Muscle layer of colon (tissue), 2 donors: Measurements from ENCODE around the gene ZBP1.

ENCODE experiments used
- H3K27ac ChIP-seq: one replicate; pipeline ENCODE4 v1.7.0; 2013; ENCODE audit warnings: low read depth, mild to moderate bottlenecking, low read length, moderate library complexity
- H3K27me3 ChIP-seq, 2 donors: one replicate each; pipeline ENCODE4 v1.7.0; 2013; ENCODE audit warnings: low read length in 2 of 2, mild to moderate bottlenecking in 2 of 2; ENCODE audit not compliant: insufficient read depth in 2 of 2, control insufficient read depth in 1 of 2
- H3K36me3 ChIP-seq: one replicate; pipeline ENCODE4 v1.7.0; 2013; ENCODE audit warnings: mild to moderate bottlenecking, low read length; ENCODE audit not compliant: insufficient read depth
- H3K4me1 ChIP-seq: one replicate; pipeline ENCODE4 v1.7.0; 2013; ENCODE audit warnings: mild to moderate bottlenecking, low read length; ENCODE audit not compliant: insufficient read depth
- H3K4me3 ChIP-seq, 2 donors: one replicate each; pipeline ENCODE4 v1.7.0; 2013; ENCODE audit warnings: low read length in 2 of 2, low read depth in 1 of 2, mild to moderate bottlenecking in 1 of 2, moderate library complexity in 1 of 2
- H3K9ac ChIP-seq: one replicate; pipeline ENCODE4 v1.7.0; 2013; ENCODE audit warnings: low read length
- H3K9me3 ChIP-seq: one replicate; pipeline ENCODE4 v1.7.0; 2013; ENCODE audit warnings: mild to moderate bottlenecking, low read length
- donor health status: abdominal sarcoma.
- donor health status: Adenocarcinoma of cecum.

ZBP1 gene

DNA sequence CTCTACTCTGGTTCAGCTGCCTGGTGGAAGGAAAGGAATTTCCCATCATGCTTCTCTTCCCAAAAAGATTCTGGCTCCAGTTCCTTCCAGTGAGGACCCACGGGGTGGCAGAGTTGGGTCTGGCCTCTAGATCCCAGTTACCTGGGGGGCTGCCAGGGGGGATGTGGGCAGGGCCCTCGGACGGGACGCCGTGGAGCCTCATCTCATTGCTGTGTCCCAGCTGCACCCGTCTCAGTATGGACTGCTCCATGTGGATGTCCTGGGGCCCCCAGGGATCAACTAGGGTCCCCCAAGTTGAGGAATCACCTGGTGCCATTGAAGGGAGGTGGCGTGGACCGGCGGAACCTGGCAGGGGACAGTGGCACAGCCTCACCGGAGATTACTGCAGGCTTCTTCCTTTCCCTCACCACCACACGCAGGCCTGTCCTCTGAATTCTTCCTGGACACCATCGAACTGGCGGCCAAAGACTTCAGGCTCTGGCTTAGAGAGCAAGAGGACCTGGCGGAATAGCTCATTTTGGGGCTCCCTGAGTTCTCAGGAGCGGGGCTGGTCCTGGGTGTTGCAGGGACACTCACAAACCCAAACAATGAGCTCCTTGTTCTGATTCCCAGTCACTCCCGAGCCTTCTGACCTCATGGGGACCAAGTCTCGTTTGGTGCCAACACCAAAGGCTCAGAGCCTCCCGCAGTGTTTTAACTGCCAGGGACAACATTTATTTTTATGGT, 8.5 kb downstream of the ZBP1 start:
- H3K27ac ChIP-seq: no peak overlapping the region
- no peak overlapping the region for H3K4me3 ChIP-seq
- no peaks in the 10 kb centered on the region for H3K27me3 ChIP-seq

DNA sequence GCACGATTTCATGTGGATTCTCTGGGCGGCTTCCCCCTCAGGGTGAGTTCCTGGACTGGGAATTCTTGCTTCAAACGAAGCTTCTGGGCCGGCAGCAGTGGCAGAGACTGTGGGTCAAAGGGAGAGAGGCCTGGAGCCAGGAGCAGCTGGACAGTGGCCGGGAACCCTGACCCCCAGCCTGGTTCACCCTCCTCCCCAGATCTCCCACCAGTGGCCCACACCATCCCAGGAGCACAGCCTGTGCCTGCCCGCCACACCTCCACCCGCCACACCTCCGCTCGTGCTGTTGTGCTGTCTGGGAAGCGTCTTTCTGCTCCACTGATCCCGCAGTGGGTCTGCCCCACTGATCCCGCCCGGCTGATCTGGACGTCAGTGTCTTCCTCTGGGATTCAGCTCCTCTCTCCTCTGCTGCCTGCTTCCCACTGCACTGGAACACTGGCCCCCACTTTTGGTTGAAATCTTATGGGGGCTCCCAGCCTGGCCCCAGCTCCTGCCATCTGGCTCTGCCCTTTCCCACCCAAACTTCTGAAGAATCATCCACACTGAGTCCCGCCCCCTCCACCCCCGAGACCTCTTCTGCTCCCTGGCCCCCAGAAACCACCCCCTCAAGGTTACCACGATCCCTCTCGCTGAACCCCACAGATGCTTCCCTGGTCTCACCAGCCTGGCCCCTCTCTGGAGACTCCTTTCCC, 9.8 kb downstream of the ZBP1 start:
- no peaks in the 10 kb centered on the region for H3K36me3 ChIP-seq
- no peak overlapping the region for H3K9ac ChIP-seq
- H3K4me3 ChIP-seq: no peak overlapping the region
- H3K27ac ChIP-seq: no peak overlapping the region
- H3K27me3 ChIP-seq: no peaks in the 10 kb centered on the region
- H3K4me1 ChIP-seq: no peaks in the 10 kb centered on the region
- no peaks in the 10 kb centered on the region for H3K9me3 ChIP-seq

More for the DNA sequence above, 8.5 kb downstream of the ZBP1 start:
- Histone ChIP-seq H3K9me3 (no peaks in the 10 kb centered on the region), H3K36me3 (no peaks in the 10 kb centered on the region), H3K4me1 (no peaks in the 10 kb centered on the region), H3K9ac (no peak overlapping the region)

DNA sequence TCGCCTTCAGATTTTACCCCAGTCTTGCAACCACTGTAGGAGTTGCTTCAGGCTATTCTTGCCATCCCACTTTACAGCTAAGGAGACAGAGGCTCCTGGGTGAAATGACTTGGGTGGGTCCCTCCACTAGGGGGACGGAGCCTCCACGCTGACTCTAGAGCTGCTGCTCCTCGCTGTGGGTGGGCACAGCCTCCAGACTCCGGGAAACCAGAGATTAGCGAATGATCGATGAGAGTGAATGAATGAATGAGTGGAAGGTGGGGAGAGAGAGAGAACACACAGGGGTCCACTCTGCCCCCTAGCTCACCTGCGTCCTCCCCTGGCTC, 10.4 kb downstream of the ZBP1 start:
- no peaks in the 10 kb centered on the region for H3K36me3 ChIP-seq
- no peaks in the 10 kb centered on the region for H3K4me1 ChIP-seq
- no peak overlapping the region for H3K27ac ChIP-seq
- H3K4me3 ChIP-seq: no peak overlapping the region
- H3K27me3 ChIP-seq: no peaks in the 10 kb centered on the region
- no peak overlapping the region for H3K9ac ChIP-seq
- H3K9me3 ChIP-seq: no peaks in the 10 kb centered on the region

DNA sequence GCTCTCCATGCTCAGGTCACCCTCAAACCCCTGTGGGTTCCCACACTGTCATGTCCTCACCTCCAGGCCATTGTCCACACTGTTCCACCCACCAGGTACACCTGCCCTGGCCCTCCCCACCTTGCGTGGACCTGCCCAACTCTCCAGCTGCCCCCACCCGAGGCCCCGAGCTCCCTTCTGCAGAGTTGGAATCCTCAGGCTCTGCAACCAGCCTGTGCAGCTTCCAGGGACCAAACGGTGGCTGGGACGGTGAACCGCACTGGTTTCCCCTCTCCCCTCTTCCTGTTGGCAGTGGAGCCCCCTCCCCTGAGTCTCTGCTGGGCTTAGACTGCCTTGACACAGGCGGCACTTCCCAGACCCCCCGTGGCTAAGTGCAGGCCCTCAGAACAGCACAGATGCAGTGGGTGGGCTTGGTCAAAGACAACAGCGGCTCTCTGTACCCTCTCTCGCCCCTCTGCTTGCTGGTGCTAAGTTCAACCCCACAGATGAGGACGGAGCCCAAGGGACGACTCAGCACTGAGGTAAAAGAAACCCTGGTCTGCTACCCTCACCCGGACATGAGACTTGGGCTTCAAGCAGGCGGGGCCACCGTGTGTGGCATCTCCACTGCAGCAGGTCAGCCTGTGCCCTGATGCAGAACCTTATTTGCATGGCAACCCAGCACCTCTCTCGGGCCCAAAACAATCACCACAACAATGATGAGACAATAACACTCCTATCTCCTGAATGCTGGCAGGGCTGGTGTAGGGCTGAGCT, 11.0 kb downstream of the ZBP1 start:
- Histone ChIP-seq H3K9ac (no peak overlapping the region), H3K27me3 (no peaks in the 10 kb centered on the region), H3K4me3 (no peak overlapping the region), H3K9me3 (no peaks in the 10 kb centered on the region), H3K36me3 (no peaks in the 10 kb centered on the region), H3K27ac (no peak overlapping the region), H3K4me1 (no peaks in the 10 kb centered on the region)

DNA sequence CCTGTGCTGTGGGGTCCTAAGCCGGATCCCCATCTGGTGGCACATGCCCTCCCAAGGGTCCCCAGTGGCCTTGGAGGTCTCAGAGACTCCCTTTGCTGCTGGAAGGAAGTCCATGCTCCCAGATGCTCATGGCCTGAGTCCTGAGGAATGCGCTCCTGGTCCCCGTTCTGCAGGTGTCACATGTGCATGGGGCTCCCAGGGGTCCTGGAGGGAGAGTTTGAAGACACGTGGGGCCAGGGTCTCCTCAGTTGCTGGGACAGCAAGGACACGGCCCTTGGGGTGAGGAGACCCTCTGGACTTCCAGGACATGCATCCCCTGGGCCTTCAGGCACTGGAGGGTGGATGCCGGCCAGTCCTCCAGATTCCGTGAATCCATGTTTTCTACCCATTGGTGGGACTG, 11.7 kb downstream of the ZBP1 start:
- no peaks in the 10 kb centered on the region for H3K4me1 ChIP-seq
- no peak overlapping the region for H3K27ac ChIP-seq
- H3K4me3 ChIP-seq: no peak overlapping the region

DNA sequence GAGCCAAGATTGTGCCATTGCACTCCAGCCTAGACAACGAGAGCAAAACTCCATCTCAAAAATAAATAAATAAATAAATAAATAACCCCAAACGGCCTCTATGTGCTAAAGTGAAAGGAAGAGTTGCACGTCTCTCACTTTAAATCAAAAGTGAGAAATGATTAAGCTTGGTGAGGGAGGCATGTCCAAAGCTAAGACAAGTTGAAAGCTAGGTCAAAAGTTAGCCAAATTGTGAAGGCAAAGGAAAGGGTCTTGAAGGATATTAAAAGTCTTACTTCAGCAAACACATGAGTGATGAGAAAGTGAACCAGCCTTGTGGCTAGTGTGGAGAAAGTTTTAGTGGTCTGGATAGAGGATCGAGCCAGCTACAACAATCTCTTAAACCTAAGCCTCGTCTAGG, 14.3 kb downstream of the ZBP1 start:
- H3K4me3 ChIP-seq: no peak overlapping the region
- no peaks in the 10 kb centered on the region for H3K36me3 ChIP-seq

More for the DNA sequence above, 11.7 kb downstream of the ZBP1 start:
- no peaks in the 10 kb centered on the region for H3K27me3 ChIP-seq
- H3K9ac ChIP-seq: no peak overlapping the region
- no peaks in the 10 kb centered on the region for H3K9me3 ChIP-seq
- H3K36me3 ChIP-seq: no peaks in the 10 kb centered on the region

DNA sequence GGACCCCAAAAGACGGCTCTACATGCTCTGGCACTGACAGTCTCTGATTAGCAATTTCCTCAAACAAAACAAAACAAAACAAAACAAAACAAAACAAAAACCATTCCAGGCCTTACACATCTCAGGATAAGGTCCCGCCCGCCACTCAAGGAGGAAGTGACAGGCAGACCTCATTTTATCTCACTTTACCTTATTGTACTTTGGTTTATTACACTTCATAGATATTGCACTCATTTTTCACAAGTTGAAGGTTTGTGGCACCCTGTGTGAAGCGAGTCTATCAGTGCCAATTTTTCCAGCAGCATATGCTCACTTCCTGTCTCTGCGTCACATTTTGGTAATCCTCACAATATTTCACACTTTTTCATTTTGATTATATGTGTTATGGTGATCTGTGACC, 15.2 kb downstream of the ZBP1 start:
- Histone ChIP-seq H3K4me1 (no peaks in the 10 kb centered on the region), H3K9me3 (no peaks in the 10 kb centered on the region)

More for the DNA sequence above, 14.3 kb downstream of the ZBP1 start:
- Histone ChIP-seq H3K4me1 (no peaks in the 10 kb centered on the region), H3K9ac (no peak overlapping the region), H3K27me3 (no peaks in the 10 kb centered on the region), H3K9me3 (no peaks in the 10 kb centered on the region), H3K27ac (no peak overlapping the region)

DNA sequence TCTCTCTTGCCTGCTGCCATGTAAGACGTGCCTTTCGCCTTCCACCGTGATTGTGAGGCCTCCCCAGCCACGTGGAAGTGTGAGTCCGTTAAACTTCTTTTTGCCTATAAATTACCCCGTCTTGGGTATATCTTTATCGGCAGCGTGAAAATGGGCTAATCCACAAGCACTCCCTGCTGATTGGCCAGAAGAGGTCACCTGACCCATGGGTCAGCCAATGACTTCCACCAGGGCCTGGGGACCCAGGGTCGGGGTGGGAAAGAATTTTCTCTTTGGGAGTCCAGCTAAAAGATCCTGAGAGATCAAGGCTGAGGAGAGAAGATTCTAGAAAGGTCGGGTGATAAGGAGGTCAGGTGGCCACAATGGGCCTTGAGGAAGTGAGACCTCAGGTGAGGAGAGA, 17.1 kb downstream of the ZBP1 start:
- no peak overlapping the region for H3K9ac ChIP-seq
- no peak overlapping the region for H3K27ac ChIP-seq
- no peaks in the 10 kb centered on the region for H3K9me3 ChIP-seq
- H3K4me1 ChIP-seq: no peaks in the 10 kb centered on the region
- H3K27me3 ChIP-seq: no peaks in the 10 kb centered on the region
- no peak overlapping the region for H3K4me3 ChIP-seq
- no peaks in the 10 kb centered on the region for H3K36me3 ChIP-seq

More for the DNA sequence above, 15.2 kb downstream of the ZBP1 start:
- H3K9ac ChIP-seq: no peak overlapping the region
- H3K27ac ChIP-seq: no peak overlapping the region
- H3K27me3 ChIP-seq: no peaks in the 10 kb centered on the region
- no peak overlapping the region for H3K4me3 ChIP-seq
- H3K36me3 ChIP-seq: no peaks in the 10 kb centered on the region

DNA sequence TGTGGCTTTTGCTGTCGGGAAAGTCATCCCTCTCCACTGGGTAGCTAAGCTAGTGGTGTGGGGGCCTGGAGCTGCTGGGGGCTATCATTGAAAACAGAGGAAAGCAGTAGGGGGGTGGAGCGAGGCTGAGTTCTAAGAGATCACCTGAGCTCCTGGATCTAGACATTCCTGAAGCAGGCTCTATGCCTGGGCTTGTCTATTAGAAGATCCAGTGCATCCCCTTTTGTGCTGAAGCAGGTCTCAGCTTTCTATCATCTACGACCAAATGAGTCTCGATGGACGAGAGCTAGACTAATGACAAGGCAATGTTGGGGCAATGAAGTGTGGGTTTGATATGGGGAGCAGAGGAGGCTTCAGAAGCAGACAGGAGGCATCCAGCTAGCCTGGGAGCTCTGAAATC, 18.5 kb downstream of the ZBP1 start:
- Histone ChIP-seq H3K4me3 (no peak overlapping the region), H3K9me3 (no peaks in the 10 kb centered on the region), H3K36me3 (no peaks in the 10 kb centered on the region), H3K27me3 (no peaks in the 10 kb centered on the region), H3K27ac (no peak overlapping the region), H3K9ac (no peak overlapping the region), H3K4me1 (peaks cover 2% of the 10 kb centered on the region)

DNA sequence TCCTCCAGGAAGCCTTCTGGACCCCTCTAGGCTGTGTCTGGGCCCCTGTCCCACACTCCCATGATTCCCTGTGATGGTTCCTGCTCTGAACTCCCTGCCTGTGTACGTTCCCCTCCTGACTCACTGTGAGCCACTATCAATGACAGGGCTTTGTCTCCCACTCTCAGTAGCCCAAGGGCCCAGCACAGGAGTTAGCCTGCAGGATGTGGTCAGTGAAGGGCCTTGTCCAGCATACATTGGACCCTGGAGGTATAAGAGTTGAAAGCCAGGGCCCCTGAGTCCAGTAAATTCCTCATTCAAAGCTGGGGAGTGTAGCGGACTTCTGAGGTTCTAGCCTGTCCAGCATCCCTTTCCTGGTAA, 19.0 kb downstream of the ZBP1 start:
- no peaks in the 10 kb centered on the region for H3K36me3 ChIP-seq
- H3K9me3 ChIP-seq: no peaks in the 10 kb centered on the region
- H3K27ac ChIP-seq: no peak overlapping the region
- H3K4me1 ChIP-seq: peaks cover 6% of the 10 kb centered on the region
- no peak overlapping the region for H3K9ac ChIP-seq
- no peaks in the 10 kb centered on the region for H3K27me3 ChIP-seq
- H3K4me3 ChIP-seq: no peak overlapping the region

DNA sequence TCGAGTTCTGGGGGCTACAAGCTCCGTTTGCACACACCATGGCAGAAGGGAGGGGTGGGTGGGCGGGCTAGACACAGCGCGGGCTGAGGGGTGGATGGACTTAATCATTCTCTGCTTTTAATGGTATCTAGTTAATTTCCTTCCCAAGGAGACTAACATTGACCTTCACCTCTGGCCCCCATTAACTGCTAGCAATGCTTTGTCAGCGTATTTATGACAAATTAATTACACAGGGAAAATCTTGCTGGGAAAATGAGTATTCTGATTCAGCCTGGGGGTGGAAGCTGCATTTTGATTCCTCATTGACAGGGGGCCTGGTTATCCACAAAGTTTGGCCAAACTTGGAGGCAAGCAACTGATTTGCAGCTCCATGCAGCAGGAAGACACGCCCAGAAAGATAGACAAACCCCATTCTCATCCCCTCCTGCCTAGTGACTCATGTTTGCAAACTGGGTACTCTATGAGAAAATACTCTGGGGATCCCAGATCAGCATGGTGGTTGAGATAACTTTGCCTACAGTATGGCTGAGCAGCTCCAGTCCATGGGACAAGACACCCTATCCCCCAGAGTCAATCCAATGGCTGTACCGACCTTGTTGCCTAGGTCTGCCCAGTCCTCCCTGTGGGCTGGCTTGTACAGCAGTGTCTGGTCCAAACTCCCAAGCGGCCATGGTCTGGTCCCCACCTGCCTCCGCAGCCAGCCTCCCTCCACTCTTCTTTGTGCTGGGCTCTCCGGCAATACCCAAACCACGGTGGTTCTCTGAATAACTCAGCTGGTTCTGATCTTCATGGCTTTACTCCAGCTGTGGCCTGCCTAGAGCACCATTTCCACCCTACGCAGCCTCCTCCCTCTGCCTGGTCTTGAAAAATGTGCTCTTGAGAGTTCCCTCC, 19.7 kb downstream of the ZBP1 start:
- H3K9ac ChIP-seq: no peak overlapping the region
- H3K27me3 ChIP-seq: no peaks in the 10 kb centered on the region
- no peaks in the 10 kb centered on the region for H3K36me3 ChIP-seq
- no peak overlapping the region for H3K27ac ChIP-seq
- H3K4me1 ChIP-seq: peaks cover 6% of the 10 kb centered on the region
- no peak overlapping the region for H3K4me3 ChIP-seq
- no peaks in the 10 kb centered on the region for H3K9me3 ChIP-seq
